ENCODE results near the gene CTRB2. TPM values are rescaled to one million over a fixed set of nuclear protein-coding genes. Genes with fewer than 3 reads are reported as not detected.
"Not testable (repeated sequence)": the region's sequence is repeated elsewhere in the genome, so short reads cannot be mapped to it uniquely, and the experiment has no call there.

CTRB2 gene
- total and polyA plus RNA-seq, 3 donors from 2014 or later: 0.63 to 1.1 (median 0.69) TPM

- H3K4me3 ChIP-seq: no peak overlapping the region
- intact Hi-C loops (cut with DNase I; ENCODE audit: low total_unique reads): no loop called here
- TF ChIP-seq POLR2A (IDR thresholded peaks at IDR 0.05) (no peak), CTCF (IDR thresholded peaks at IDR 0.05) (no peak)
- WGBS, 2 donors: 86 to 91% methylated on average over 16 to 27 of the region's 27 CpGs
- no peak for DNase-seq
- H3K9me3 ChIP-seq: no peaks in the 10 kb centered on the region
- H3K27ac ChIP-seq: no peak overlapping the region
- H3K36me3 ChIP-seq (ENCODE audit: low read depth, missing control alignments): no peaks in the 10 kb centered on the region
- no peaks in the 10 kb centered on the region for H3K4me1 ChIP-seq
- H3K27me3 ChIP-seq: no peaks in the 10 kb centered on the region
These were observed 2.0 kb upstream of the CTRB2 start for GRCh38 chr16:75208861-75209505.

GRCh38 chr16:75208242-75208825 lies 1.4 kb upstream of the CTRB2 start:
- H3K4me1 ChIP-seq: no peaks in the 10 kb centered on the region
- TF ChIP-seq POLR2A (IDR thresholded peaks at IDR 0.05) (no peak), CTCF (IDR thresholded peaks at IDR 0.05) (no peak)
- no peaks in the 10 kb centered on the region for H3K9me3 ChIP-seq
- intact Hi-C loops (cut with DNase I; ENCODE audit: low total_unique reads): no loop called here
- no peaks in the 10 kb centered on the region for H3K27me3 ChIP-seq
- DNase-seq: no peak
- no peak overlapping the region for H3K4me3 ChIP-seq
- no peak overlapping the region for H3K27ac ChIP-seq
- WGBS, 2 donors: 79 to 88% methylated on average over 12 to 13 of the region's 13 CpGs
- H3K36me3 ChIP-seq (ENCODE audit: low read depth, missing control alignments): no peaks in the 10 kb centered on the region

- DNase-seq: no peak
- WGBS, 2 donors: 86 to 90% methylated on average over 9 to 11 of the region's 11 CpGs
- Histone ChIP-seq H3K4me3 (no peak overlapping the region), H3K9me3 (no peaks in the 10 kb centered on the region), H3K4me1 (no peaks in the 10 kb centered on the region), H3K27ac (no peak overlapping the region), H3K27me3 (no peaks in the 10 kb centered on the region), H3K36me3 (ENCODE audit: low read depth, missing control alignments) (no peaks in the 10 kb centered on the region)
- TF ChIP-seq CTCF (IDR thresholded peaks at IDR 0.05) (no peak), POLR2A (IDR thresholded peaks at IDR 0.05) (no peak)
- intact Hi-C loops (cut with DNase I; ENCODE audit: low total_unique reads): loop anchor here (2.0 kb wide), 1 partner anchor 17 kb away; no protein-coding TSS in a partner anchor
These were observed 870 bp upstream of the CTRB2 start for GRCh38 chr16:75207831-75208230.

GRCh38 chr16:75205961-75206748 lies 806 bp downstream of the CTRB2 start:
- not testable (repeated sequence) for H3K4me3 ChIP-seq; H3K36me3 ChIP-seq (ENCODE audit: low read depth, missing control alignments); H3K9me3 ChIP-seq; H3K27me3 ChIP-seq; DNase-seq; H3K27ac ChIP-seq; H3K4me1 ChIP-seq
- 77 to 90% methylated on average over 9 to 19 of the region's 25 CpGs for WGBS, 2 donors
- intact Hi-C loops (cut with DNase I; ENCODE audit: low total_unique reads): loop anchor here (2.0 kb wide), 1 partner anchor 19 kb away; no protein-coding TSS in a partner anchor

GRCh38 chr16:75205438-75205837 lies 1.5 kb downstream of the CTRB2 start:
- intact Hi-C loops (cut with DNase I; ENCODE audit: low total_unique reads): not testable (repeated sequence)

GRCh38 chr16:75204905-75205304 lies 2.1 kb downstream of the CTRB2 start:
- WGBS, 2 donors: no CpG with 5 or more reads among the region's 20 CpGs
- H3K27ac ChIP-seq; H3K9me3 ChIP-seq; H3K36me3 ChIP-seq (ENCODE audit: low read depth, missing control alignments); DNase-seq; intact Hi-C loops (cut with DNase I; ENCODE audit: low total_unique reads); H3K4me3 ChIP-seq; H3K27me3 ChIP-seq; H3K4me1 ChIP-seq: not testable (repeated sequence)

More at GRCh38 chr16:75205438-75205837, 1.5 kb downstream of the CTRB2 start:
- H3K9me3 ChIP-seq; H3K27me3 ChIP-seq; H3K36me3 ChIP-seq (ENCODE audit: low read depth, missing control alignments); DNase-seq; H3K4me1 ChIP-seq; H3K27ac ChIP-seq; H3K4me3 ChIP-seq: not testable (repeated sequence)
- 92% methylated on average over 11 of the region's 19 CpGs; no CpG with 5 or more reads in 1 of the 2 donors for WGBS, 2 donors
